Stimulated activated naive B cell treated with anti-CD40 and anti-IgM and Interleukin-4, amounts not matched to agents 10 μg/mL and 1 μg/mL and 100 μg/mL, for 72 hours (primary cell): ENCODE data around the gene NFATC1.

Experiments used
- ATAC-seq, 2 donors: fragments of 150-1000 bp; cut with Tn5 transposase; replicated peaks; 2 replicates each; pipeline ENCODE4 v1.10.0; 2021; ENCODE audit warnings: moderate library complexity in 1 of 2
- DNase-seq: peaks from one replicate; pipeline ENCODE4 v3.0.0; 2021
- H3K27ac Mint-ChIP-seq: one replicate; pipeline ENCODE4 v1.8.0; 2022; ENCODE audit warnings: mild to moderate bottlenecking, mixed read lengths
- H3K27me3 Mint-ChIP-seq, 2 donors: one replicate each; pipeline ENCODE4 v1.8.0; 2022; ENCODE audit warnings: mixed read lengths in 2 of 2
- H3K36me3 Mint-ChIP-seq, 2 donors: one replicate each; pipeline ENCODE4 v1.8.0; 2022; ENCODE audit warnings: mixed read lengths in 2 of 2, mild to moderate bottlenecking in 1 of 2
- H3K4me1 Mint-ChIP-seq, 2 donors: one replicate each; pipeline ENCODE4 v1.8.0; 2022; ENCODE audit warnings: mixed read lengths in 2 of 2, mild to moderate bottlenecking in 1 of 2
- H3K4me3 Mint-ChIP-seq, 2 donors: one replicate each; pipeline ENCODE4 v1.8.0; 2022; ENCODE audit warnings: mild to moderate bottlenecking in 2 of 2, mixed read lengths in 2 of 2, moderate library complexity in 1 of 2
- H3K9me3 Mint-ChIP-seq, 2 donors: one replicate each; pipeline ENCODE4 v1.8.0; 2022; ENCODE audit warnings: mixed read lengths in 2 of 2, mild to moderate bottlenecking in 1 of 2

NFATC1 gene

GRCh38 chr18:79379931-79380815 lies 15.6 kb upstream of the NFATC1 start:
- no peaks in the 10 kb centered on the region for H3K27me3 Mint-ChIP-seq
- DNase-seq (no peak), ATAC-seq (peak; percentile 4 to 13)
- H3K36me3 Mint-ChIP-seq = peaks cover 18 to 19% of the 10 kb centered on the region in 2 donors
- peaks cover 13 to 25% of the 10 kb centered on the region in 2 donors for H3K4me1 Mint-ChIP-seq
- H3K9me3 Mint-ChIP-seq = no peaks in the 10 kb centered on the region
- H3K27ac Mint-ChIP-seq = no peak overlapping the region
- H3K4me3 Mint-ChIP-seq = no peak overlapping the region

DNA sequence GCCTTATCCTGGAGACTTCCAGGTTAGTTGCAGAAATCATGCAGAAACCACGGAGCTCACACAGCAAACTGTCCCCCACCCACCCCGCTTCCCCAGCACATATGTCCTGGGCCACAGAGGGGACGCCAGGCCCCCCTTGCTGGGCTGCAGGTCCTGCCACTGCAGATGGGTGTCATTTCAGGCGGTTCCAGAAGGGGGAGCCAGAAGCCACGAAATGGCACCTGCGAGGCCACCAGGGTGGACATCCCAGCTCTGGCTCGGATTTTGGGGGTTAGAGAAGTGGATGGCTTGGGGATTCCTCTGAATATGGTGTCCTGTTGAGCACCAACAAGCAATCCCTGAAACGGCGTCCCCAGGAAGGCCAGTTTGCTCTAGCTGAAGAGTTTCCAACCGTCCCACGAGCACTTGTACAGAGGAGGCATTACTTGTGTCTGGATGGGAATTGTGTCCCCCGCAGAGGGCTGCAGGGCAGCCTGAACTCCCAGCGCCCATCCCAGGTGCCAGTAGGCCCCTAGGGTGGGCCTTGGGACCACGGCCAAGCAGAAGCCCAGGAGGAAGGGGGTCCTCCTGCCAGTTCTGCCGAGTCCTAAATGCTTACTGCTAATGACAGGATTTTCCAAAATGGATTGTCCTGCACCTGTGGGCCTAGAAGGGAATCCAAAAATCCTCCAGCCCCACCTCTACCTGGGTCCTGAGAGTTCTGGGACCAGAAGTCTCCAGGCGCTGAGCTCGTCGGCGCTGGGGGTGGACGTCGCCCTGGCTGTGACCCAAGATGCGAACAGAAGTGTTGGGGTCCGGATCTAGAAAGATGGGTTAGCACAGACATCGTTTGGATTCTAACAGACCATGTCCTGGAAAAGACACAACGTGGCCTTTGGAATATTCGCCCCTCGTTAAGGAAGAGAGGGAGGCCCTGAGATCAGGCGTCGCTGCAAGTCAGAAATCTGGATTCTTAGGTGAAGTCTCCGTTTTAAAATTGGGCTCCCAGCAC lies 14.6 kb upstream of the NFATC1 start:
- Mint-ChIP-seq H3K27me3 (no peaks in the 10 kb centered on the region), H3K4me1 (peaks cover 17 to 30% of the 10 kb centered on the region in 2 donors), H3K36me3 (peaks cover 16 to 19% of the 10 kb centered on the region in 2 donors), H3K4me3 (no peak overlapping the region), H3K9me3 (no peaks in the 10 kb centered on the region), H3K27ac (peak overlapping the region; percentile 51)
- DNase-seq (no peak), ATAC-seq (peak; percentile 61 to 71)

GRCh38 chr18:79381811-79382311 lies 13.9 kb upstream of the NFATC1 start:
- Mint-ChIP-seq H3K4me1 (peaks cover 18 to 35% of the 10 kb centered on the region in 2 donors), H3K27me3 (no peaks in the 10 kb centered on the region), H3K9me3 (no peaks in the 10 kb centered on the region), H3K36me3 (peaks cover 14 to 19% of the 10 kb centered on the region in 2 donors), H3K27ac (no peak overlapping the region), H3K4me3 (no peak overlapping the region)
- DNase-seq (no peak), ATAC-seq (no peak)

- ATAC-seq = no peak
- Mint-ChIP-seq H3K9me3 (no peaks in the 10 kb centered on the region), H3K27me3 (no peaks in the 10 kb centered on the region), H3K4me3 (no peak overlapping the region), H3K36me3 (peaks cover 14 to 18% of the 10 kb centered on the region in 2 donors), H3K27ac (peak overlapping the region; percentile 14), H3K4me1 (peaks cover 24 to 43% of the 10 kb centered on the region in 2 donors)
- DNase-seq = no peak
These were observed 12.9 kb upstream of the NFATC1 start for GRCh38 chr18:79382681-79383387.

- no peak overlapping the region for H3K4me3 Mint-ChIP-seq
- peaks cover 0 to 2% of the 10 kb centered on the region in 2 donors for H3K27me3 Mint-ChIP-seq
- DNase-seq = no peak
- peaks cover 26 to 50% of the 10 kb centered on the region in 2 donors for H3K4me1 Mint-ChIP-seq
- H3K27ac Mint-ChIP-seq = no peak overlapping the region
- peaks cover 7 to 11% of the 10 kb centered on the region in 2 donors for H3K36me3 Mint-ChIP-seq
- ATAC-seq = no peak
- no peaks in the 10 kb centered on the region for H3K9me3 Mint-ChIP-seq
These were observed 12.2 kb upstream of the NFATC1 start for GRCh38 chr18:79383388-79384056.

DNA sequence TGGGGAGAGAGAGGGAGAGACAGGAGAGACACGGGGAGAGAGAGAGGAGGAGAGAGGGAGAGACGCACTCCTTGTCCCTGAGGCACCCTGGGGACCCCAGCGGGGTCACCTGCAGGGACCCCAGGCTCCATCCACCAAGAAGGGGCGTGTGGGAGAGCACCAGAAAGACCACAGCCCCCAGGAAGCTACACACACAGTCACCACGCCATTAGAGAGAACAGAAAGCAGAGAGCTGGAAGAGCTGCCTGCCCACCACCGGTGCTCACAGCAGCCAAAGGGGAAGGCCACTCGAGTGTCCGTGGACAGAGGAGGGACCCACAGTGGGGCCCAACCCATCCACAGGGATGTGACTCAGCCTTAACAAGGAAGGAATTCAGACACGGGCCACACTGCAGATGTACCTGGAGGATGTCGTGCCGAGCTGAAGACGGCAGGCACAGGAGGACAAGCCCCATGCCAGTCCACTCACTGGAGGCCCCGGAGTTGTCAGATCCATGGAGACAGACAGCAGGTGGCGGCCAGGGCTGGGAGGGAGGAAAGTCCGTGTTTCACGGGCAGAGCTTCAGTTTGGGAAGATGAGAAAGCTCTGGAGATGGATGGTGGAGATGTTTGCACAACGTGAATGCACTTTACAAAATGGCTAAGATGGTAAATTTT lies 11.5 kb upstream of the NFATC1 start:
- Mint-ChIP-seq H3K27me3 (peaks cover 0 to 8% of the 10 kb centered on the region in 2 donors), H3K36me3 (peaks cover 0 to 6% of the 10 kb centered on the region in 2 donors), H3K4me3 (no peak overlapping the region), H3K4me1 (peaks cover 21 to 46% of the 10 kb centered on the region in 2 donors), H3K9me3 (no peaks in the 10 kb centered on the region), H3K27ac (peak overlapping the region; percentile 59)
- ATAC-seq (no peak), DNase-seq (no peak)

DNA sequence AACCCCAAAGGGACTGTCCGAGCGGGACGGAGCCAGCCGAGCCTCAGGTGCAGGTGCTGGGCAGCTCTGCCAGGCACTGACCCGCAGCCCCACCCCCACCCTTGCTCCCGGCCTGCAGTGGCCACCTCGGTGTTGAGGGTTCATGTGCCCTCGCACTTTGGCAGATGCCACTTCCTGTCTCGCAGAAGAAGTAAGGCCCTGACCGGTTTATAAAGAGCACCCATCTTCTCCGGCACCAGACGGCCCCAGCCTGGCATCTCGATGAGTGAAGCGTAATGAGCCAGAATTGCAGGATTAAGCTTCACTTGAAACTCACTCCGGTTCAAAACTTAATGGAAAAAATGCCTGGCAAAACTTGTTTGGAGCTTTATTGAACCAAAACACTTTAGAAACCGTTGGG lies 10.9 kb upstream of the NFATC1 start:
- Mint-ChIP-seq H3K4me3 (no peak overlapping the region), H3K9me3 (no peaks in the 10 kb centered on the region), H3K36me3 (peaks cover 0 to 6% of the 10 kb centered on the region in 2 donors), H3K27me3 (peaks cover 0 to 12% of the 10 kb centered on the region in 2 donors), H3K4me1 (peaks cover 21 to 45% of the 10 kb centered on the region in 2 donors), H3K27ac (no peak overlapping the region)
- DNase-seq = no peak
- ATAC-seq = no peak

GRCh38 chr18:79385326-79385707 lies 10.4 kb upstream of the NFATC1 start:
- peaks cover 0 to 12% of the 10 kb centered on the region in 2 donors for H3K27me3 Mint-ChIP-seq
- H3K9me3 Mint-ChIP-seq = no peaks in the 10 kb centered on the region
- peaks cover 0 to 5% of the 10 kb centered on the region in 2 donors for H3K36me3 Mint-ChIP-seq
- no peak overlapping the region for H3K4me3 Mint-ChIP-seq
- DNase-seq (no peak), ATAC-seq (no peak)
- H3K27ac Mint-ChIP-seq = no peak overlapping the region
- H3K4me1 Mint-ChIP-seq = peaks cover 21 to 44% of the 10 kb centered on the region in 2 donors

- H3K36me3 Mint-ChIP-seq = peaks cover 0 to 4% of the 10 kb centered on the region in 2 donors
- H3K27me3 Mint-ChIP-seq = peaks cover 0 to 12% of the 10 kb centered on the region in 2 donors
- peak; percentile 38 to 50 for ATAC-seq
- H3K4me1 Mint-ChIP-seq = peaks cover 21 to 39% of the 10 kb centered on the region in 2 donors
- no peak for DNase-seq
- H3K9me3 Mint-ChIP-seq = no peaks in the 10 kb centered on the region
- H3K27ac Mint-ChIP-seq = no peak overlapping the region
- no peak overlapping the region for H3K4me3 Mint-ChIP-seq
These were observed 9.9 kb upstream of the NFATC1 start for GRCh38 chr18:79385708-79386341.

GRCh38 chr18:79386547-79386946 lies 9.2 kb upstream of the NFATC1 start:
- ATAC-seq (no peak), DNase-seq (no peak)
- no peak overlapping the region for H3K4me3 Mint-ChIP-seq
- H3K4me1 Mint-ChIP-seq = peaks cover 21 to 36% of the 10 kb centered on the region in 2 donors
- peaks cover 0 to 12% of the 10 kb centered on the region in 2 donors for H3K27me3 Mint-ChIP-seq
- peaks cover 0 to 2% of the 10 kb centered on the region in 2 donors for H3K36me3 Mint-ChIP-seq
- H3K27ac Mint-ChIP-seq = no peak overlapping the region
- H3K9me3 Mint-ChIP-seq = no peaks in the 10 kb centered on the region

DNA sequence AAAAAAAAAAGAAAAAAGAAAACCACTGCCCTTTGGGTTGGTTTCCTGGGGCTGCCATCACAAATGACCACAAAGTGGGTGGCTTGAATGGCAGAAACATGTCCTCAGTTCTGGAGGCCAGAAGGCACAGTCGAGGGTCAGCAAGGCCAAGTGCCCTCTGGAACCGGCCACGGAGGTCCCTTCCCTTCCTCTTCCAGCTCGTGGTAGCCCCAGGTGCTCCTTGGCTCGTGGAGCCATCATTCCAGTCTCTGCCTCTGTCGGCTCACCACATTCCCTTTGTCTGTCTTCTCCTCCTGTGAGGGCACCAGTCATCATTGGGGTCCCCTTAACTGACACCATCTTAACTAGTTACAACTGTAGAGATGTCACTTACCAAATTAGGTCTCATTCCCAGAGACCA lies 8.5 kb upstream of the NFATC1 start:
- DNase-seq = no peak

DNA sequence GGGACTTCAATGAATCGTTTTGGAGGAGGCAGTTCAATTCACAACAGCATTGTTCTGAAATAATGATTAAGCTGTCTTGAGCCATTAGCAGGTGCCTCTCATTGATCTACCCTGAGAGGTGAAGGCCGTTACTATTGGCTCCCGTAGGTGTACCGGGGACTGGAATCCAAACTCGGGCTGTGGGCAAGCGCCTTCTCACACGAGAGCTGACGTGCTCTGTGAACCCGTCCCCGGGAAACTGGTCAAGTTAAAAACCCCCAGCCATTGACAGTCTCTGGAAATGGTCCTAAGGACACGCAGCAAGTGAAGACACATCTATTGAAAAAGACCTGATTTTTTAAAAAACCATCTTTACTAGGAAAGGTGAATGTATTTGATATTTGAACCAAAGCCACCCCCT lies 8.1 kb upstream of the NFATC1 start:
- Mint-ChIP-seq H3K36me3 (peaks cover 0 to 3% of the 10 kb centered on the region in 2 donors), H3K9me3 (no peaks in the 10 kb centered on the region), H3K27me3 (peaks cover 0 to 12% of the 10 kb centered on the region in 2 donors), H3K4me3 (no peak overlapping the region), H3K27ac (no peak overlapping the region), H3K4me1 (peaks cover 27 to 43% of the 10 kb centered on the region in 2 donors)
- no peak for DNase-seq
- ATAC-seq = no peak

More for the DNA sequence above, 8.5 kb upstream of the NFATC1 start:
- H3K36me3 Mint-ChIP-seq = peaks cover 0 to 3% of the 10 kb centered on the region in 2 donors
- no peak overlapping the region for H3K4me3 Mint-ChIP-seq
- peaks cover 0 to 12% of the 10 kb centered on the region in 2 donors for H3K27me3 Mint-ChIP-seq
- no peak overlapping the region for H3K27ac Mint-ChIP-seq
- ATAC-seq = no peak
- H3K9me3 Mint-ChIP-seq = no peaks in the 10 kb centered on the region
- peaks cover 24 to 40% of the 10 kb centered on the region in 2 donors for H3K4me1 Mint-ChIP-seq
